GM12875 (cell line): ENCODE measurements around the gene GDI2.

Source experiments
- H3K4me3 ChIP-seq: one replicate; pipeline ENCODE4 v1.5.1; 2011; ENCODE audit warnings: low read depth, low read length, control low read depth
- TF ChIP-seq, protein P1 (sequence below): IDR thresholded peaks from 2 replicates; pipeline ENCODE4 v1.5.1; 2011; ENCODE audit warnings: low read depth, mild to moderate bottlenecking, control low read depth, inconsistent platforms, low read length, moderate library complexity, borderline replicate concordance; ENCODE audit not compliant: insufficient read depth

The GDI2 gene

DNA sequence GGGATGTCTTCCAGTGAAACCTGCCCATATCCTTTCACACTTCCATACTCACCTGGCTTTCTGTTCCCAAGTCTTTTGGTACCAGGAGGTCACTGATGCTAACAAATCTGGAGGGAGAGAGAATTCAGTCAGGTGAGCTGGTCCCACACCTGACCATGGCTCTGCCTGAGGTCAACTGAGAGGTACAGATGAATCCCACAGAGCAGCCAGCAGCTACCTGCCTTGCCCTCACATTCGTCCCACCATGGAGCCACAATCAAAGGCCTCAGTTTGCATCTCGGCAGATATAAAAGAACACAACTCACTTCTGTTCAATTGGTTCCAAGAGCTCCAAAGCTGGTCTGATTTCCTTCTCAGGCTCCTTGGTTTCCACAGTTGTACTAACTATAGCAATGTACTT lies 47.0 kb downstream of the GDI2 start:
- H3K4me3 ChIP-seq, result no peak overlapping the region
- TF ChIP-seq, protein P1, sequence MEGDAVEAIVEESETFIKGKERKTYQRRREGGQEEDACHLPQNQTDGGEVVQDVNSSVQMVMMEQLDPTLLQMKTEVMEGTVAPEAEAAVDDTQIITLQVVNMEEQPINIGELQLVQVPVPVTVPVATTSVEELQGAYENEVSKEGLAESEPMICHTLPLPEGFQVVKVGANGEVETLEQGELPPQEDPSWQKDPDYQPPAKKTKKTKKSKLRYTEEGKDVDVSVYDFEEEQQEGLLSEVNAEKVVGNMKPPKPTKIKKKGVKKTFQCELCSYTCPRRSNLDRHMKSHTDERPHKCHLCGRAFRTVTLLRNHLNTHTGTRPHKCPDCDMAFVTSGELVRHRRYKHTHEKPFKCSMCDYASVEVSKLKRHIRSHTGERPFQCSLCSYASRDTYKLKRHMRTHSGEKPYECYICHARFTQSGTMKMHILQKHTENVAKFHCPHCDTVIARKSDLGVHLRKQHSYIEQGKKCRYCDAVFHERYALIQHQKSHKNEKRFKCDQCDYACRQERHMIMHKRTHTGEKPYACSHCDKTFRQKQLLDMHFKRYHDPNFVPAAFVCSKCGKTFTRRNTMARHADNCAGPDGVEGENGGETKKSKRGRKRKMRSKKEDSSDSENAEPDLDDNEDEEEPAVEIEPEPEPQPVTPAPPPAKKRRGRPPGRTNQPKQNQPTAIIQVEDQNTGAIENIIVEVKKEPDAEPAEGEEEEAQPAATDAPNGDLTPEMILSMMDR, result no peak

- TF ChIP-seq, protein P1, result no peak
- no peak overlapping the region for H3K4me3 ChIP-seq
These were observed 47.6 kb downstream of the GDI2 start for GRCh38 chr10:5765617-5766016.

- TF ChIP-seq, protein P1, result no peak
- no peak overlapping the region for H3K4me3 ChIP-seq
These were observed 48.6 kb downstream of the GDI2 start for GRCh38 chr10:5764422-5765297.

DNA sequence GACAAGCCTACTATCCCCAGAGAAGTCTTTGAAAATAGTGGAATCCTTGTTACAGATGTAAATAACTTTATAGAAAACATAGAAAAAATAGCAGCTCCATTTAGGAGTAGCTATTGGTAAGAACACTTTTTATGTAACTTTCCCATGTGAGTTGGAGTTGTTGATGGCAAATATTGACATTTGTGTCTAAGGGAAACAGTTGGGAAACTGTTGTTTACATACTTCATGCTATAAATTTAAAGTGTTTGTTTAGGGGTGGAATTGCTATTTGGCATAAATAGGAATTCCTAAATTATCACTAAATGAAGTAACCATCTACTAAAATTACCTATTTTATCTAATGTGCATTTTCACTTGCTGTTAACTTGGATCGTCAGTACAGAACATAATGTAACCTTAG lies 50.7 kb downstream of the GDI2 start:
- TF ChIP-seq, protein P1, result no peak
- H3K4me3 ChIP-seq, result no peak overlapping the region

GRCh38 chr10:5761220-5761619 lies 52.0 kb downstream of the GDI2 start:
- TF ChIP-seq, protein P1, result no peak
- no peak overlapping the region for H3K4me3 ChIP-seq

- H3K4me3 ChIP-seq, result no peak overlapping the region
- TF ChIP-seq, protein P1, result no peak
These were observed 52.7 kb downstream of the GDI2 start for GRCh38 chr10:5760515-5760914.

DNA sequence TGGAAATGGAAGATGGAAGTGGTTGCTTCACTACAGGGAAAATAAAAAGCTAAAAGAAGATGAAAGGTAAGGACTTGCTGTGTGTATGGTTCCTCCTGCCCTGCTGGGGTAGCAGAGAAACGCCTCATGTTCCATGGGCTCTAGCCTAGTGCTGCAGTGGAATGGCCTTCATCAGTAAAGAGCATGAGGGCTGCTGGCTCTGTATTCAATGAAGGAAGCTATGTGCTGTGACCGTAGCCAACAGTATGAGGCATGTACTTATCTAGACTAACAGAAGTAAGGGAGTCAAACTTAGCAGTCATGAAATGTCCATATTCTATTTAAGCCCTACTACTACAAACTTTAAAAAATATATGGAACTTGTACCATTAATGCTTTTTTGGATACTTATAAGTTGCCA lies 54.3 kb downstream of the GDI2 start:
- TF ChIP-seq, protein P1, result no peak
- no peak overlapping the region for H3K4me3 ChIP-seq
